Esophagus muscularis mucosa (tissue), 3 donors: Measurements from ENCODE around the gene AIDA.

ENCODE experiments used
- CTCF ChIP-seq, 3 experiments: fragments of 200-600 bp in 2 of 3; fragments of 450-650 bp in 1 of 3; sonication (generic) in 2 of 3; IDR thresholded peaks; one replicate each; pipeline ENCODE4 v1.5.1; 2017 to 2019; ENCODE audit warnings: antibody characterized with exemption in 3 of 3, mild to moderate bottlenecking in 2 of 3, moderate library complexity in 1 of 3
- POLR2AphosphoS5 ChIP-seq, 2 donors: sonication (generic); formaldehyde crosslinking; IDR thresholded peaks; one replicate each; pipeline ENCODE4 v1.6.1; 2017; ENCODE audit warnings: antibody characterized with exemption in 2 of 2

GRCh38 chr1:222653178-222653827 is 59.0 kb downstream of the AIDA start:
- TF ChIP-seq CTCF (IDR thresholded peaks at IDR 0.05) = no peak
- no peak for TF ChIP-seq POLR2AphosphoS5 (IDR thresholded peaks at IDR 0.05)
